HepG2 (cell line): ENCODE measurements around the gene SOX5. TPM values are rescaled to one million over a fixed set of nuclear protein-coding genes. Genes with fewer than 3 reads are reported as not detected.

ENCODE experiments used
- ATAC-seq: fragments of 200-7000 bp; cut with Tn5 transposase; 3 replicates; pipeline ENCODE4 v1.9.1; 2020; ENCODE audit warnings: mild to moderate bottlenecking, moderate library complexity
- BruUV-seq: library from RNA; stranded (reverse); fragments of 400-500 nt; replicated peaks from 2 replicates; lab custom pipeline; 2021; lab: Mats Ljungman, UMichigan
- CTCF ChIA-PET: fragments of 300-600 bp; formaldehyde crosslinking; extraction: SDS; loops from one replicate; lab custom pipeline; 2021; ENCODE audit warnings: low total read pairs, inconsistent platforms, low intra/inter-chr PET ratio; lab: Yijun Ruan, JAX
- POLR2A ChIA-PET: fragments of 350-600 bp; sonication (Branson Sonifier 250); formaldehyde crosslinking; loops from one replicate; lab custom pipeline; 2020; ENCODE audit warnings: antibody characterized with exemption, inconsistent platforms; lab: Yijun Ruan, JAX
- DNase-seq: peaks from one replicate; pipeline ENCODE4 v3.0.0-alpha.2; 2015; ENCODE audit warnings: low spot score
- FAIRE-seq: peaks from 3 replicates; lab custom pipeline; 2011; peaks lifted over from hg19 to GRCh38; lab: Jason Lieb, UNC
- H2AFZ ChIP-seq: one replicate; pipeline ENCODE4 v1.6.1; 2011; ENCODE audit warnings: low read length, inconsistent platforms
- H3K27ac ChIP-seq: fragments of 300-600 bp; 3 replicates; pipeline ENCODE4 v1.8.0; 2011; ENCODE audit warnings: mixed run types, mild to moderate bottlenecking, mixed read lengths, low read length, inconsistent platforms; ENCODE audit not compliant: insufficient read depth; ENCODE audit errors: extremely low read length
- H3K27me3 ChIP-seq, 2 experiments: fragments of 200-600 bp in 1 of 2; 2 replicates in 1 of 2; 3 replicates in 1 of 2; pipeline versions ENCODE4 v1.6.0 to v1.8.0; 2011; ENCODE audit warnings: low read length in 2 of 2, mild to moderate bottlenecking in 2 of 2, moderate library complexity in 2 of 2, inconsistent platforms in 1 of 2; ENCODE audit not compliant: insufficient read depth in 2 of 2, control insufficient read depth in 1 of 2
- H3K36me3 ChIP-seq, 2 experiments: fragments of 200-600 bp in 1 of 2; replicated peaks in 1 of 2; 2 replicates in 1 of 2; 3 replicates in 1 of 2; pipeline versions ENCODE4 v1.5.1 to v1.8.0; 2011; ENCODE audit warnings: low read length in 2 of 2, inconsistent platforms in 1 of 2; ENCODE audit not compliant: insufficient read depth in 2 of 2, control insufficient read depth in 1 of 2
- H3K4me1 ChIP-seq: 2 replicates; pipeline ENCODE4 v1.5.1; 2012; ENCODE audit warnings: low read length, inconsistent platforms; ENCODE audit not compliant: insufficient read depth
- H3K4me2 ChIP-seq: 2 replicates; pipeline ENCODE4 v1.6.0; 2011; ENCODE audit warnings: low read depth, low read length, inconsistent platforms
- H3K4me3 ChIP-seq, 3 experiments: fragments of 200-600 bp in 1 of 3; sonication (generic), shearing (Covaris generic) in 1 of 3; replicated peaks in 1 of 3; 2 replicates each; pipeline ENCODE4 v1.5.1; 2011 to 2016; ENCODE audit warnings: low read length in 3 of 3, inconsistent platforms in 2 of 3, low read depth in 2 of 3, mild to moderate bottlenecking in 2 of 3, control low read depth in 1 of 3, mixed read lengths in 1 of 3; ENCODE audit not compliant: insufficient read depth in 1 of 3
- H3K79me2 ChIP-seq: one replicate; pipeline ENCODE4 v1.6.1; 2011; ENCODE audit warnings: low read length, inconsistent platforms; ENCODE audit not compliant: insufficient read depth
- H3K9ac ChIP-seq: 2 replicates; pipeline ENCODE4 v1.6.0; 2011; ENCODE audit warnings: mild to moderate bottlenecking, low read depth, low read length, inconsistent platforms; ENCODE audit not compliant: insufficient read depth
- H3K9me3 ChIP-seq: 2 replicates; pipeline ENCODE4 v1.5.1; 2012; ENCODE audit warnings: mild to moderate bottlenecking, low read length
- H4K20me1 ChIP-seq: 2 replicates; pipeline ENCODE4 v1.6.0; 2011; ENCODE audit warnings: inconsistent platforms, mild to moderate bottlenecking, low read length, moderate library complexity; ENCODE audit not compliant: insufficient read depth
- CEBPG ChIP-seq: IDR thresholded peaks from 2 replicates; pipeline ENCODE4 v1.6.1; 2016
- HIVEP1 ChIP-seq: sonication (generic); formaldehyde crosslinking; IDR thresholded peaks from 2 replicates; pipeline ENCODE4 v1.4.0; 2020; ENCODE audit warnings: mild to moderate bottlenecking, missing genetic modification reagents
- HOXD1 ChIP-seq: sonication (generic); formaldehyde crosslinking; IDR thresholded peaks from 2 replicates; pipeline ENCODE4 v1.5.0; 2020; ENCODE audit warnings: missing genetic modification reagents
- KLF9 ChIP-seq: IDR thresholded peaks from 2 replicates; pipeline ENCODE4 v1.6.1; 2016; ENCODE audit warnings: low read depth
- SMAD9 ChIP-seq: sonication (generic); formaldehyde crosslinking; IDR thresholded peaks from 2 replicates; pipeline ENCODE4 v1.5.1; 2020; ENCODE audit warnings: mild to moderate bottlenecking, missing genetic modification reagents
- SP2 ChIP-seq: sonication (generic); formaldehyde crosslinking; IDR thresholded peaks from 2 replicates; pipeline ENCODE4 v1.5.1; 2020; ENCODE audit warnings: mild to moderate bottlenecking, missing genetic modification reagents
- ZNF12 ChIP-seq: sonication (generic); formaldehyde crosslinking; IDR thresholded peaks from 2 replicates; pipeline ENCODE4 v1.5.0; 2020; ENCODE audit warnings: missing genetic modification reagents
- ZNF225 ChIP-seq: sonication (generic); formaldehyde crosslinking; IDR thresholded peaks from 2 replicates; pipeline ENCODE4 v1.4.0; 2020; ENCODE audit warnings: mild to moderate bottlenecking, missing genetic modification reagents
- ZNF629 ChIP-seq: sonication (generic); formaldehyde crosslinking; conservative IDR thresholded peaks from 2 replicates; pipeline ENCODE4 v1.5.0; 2020; ENCODE audit warnings: missing genetic modification reagents
- ZNF816 ChIP-seq: sonication (generic); formaldehyde crosslinking; IDR thresholded peaks from 2 replicates; pipeline ENCODE4 v1.8.0; 2022; ENCODE audit warnings: missing genetic modification reagents, mild to moderate bottlenecking, borderline replicate concordance
- ZNF83 ChIP-seq: sonication (generic); formaldehyde crosslinking; IDR thresholded peaks from 2 replicates; pipeline ENCODE4 v1.4.0; 2020; ENCODE audit warnings: missing genetic modification reagents, mild to moderate bottlenecking, borderline replicate concordance
- WGBS: methylation state at CpG from one replicate; pipeline ENCODE4 v1.1.6; 2017; ENCODE audit warnings: low lambda C conversion rate; 5-methylcytosine and 5-hydroxymethylcytosine counted together
- in situ Hi-C: cut with HindIII; loops from 2 replicates; pipeline ENCODE4 v1.10.0; 2017; ENCODE audit warnings: low pct_unique_long_range_greater_than_20kb; ENCODE audit not compliant: extremely low pct_ligation_motif_present
- intact Hi-C: fragments of 100-400 bp; cut with micrococcal nuclease; formaldehyde crosslinking; loops from one replicate; pipeline ENCODE4 v1.10.0; 2022; ENCODE audit not compliant: unreplicated experiment
- polyA plus RNA-seq, 8 experiments: library from polyadenylated mRNA; depleted of rRNA in 3 of 8; stranded (reverse) in 7 of 8; unstranded in 1 of 8; fragments of >200 nt; fragmentation: Illumina TruSeq in 4 of 8; extraction: Trizol in 4 of 8; gene quantifications; 2 replicates each; pipeline versions ENCODE4 v1.2.1 to v1.2.3, GENCODE V29; 2011 to 2016; ENCODE audit warnings: low read depth in 4 of 8, missing spikeins in 1 of 8, mixed read lengths in 1 of 8; ENCODE audit not compliant: insufficient read depth in 1 of 8
- total RNA-seq, 5 experiments: library from RNA; depleted of rRNA; stranded (reverse); fragments of >200 nt; fragmentation: Illumina TruSeq; extraction: Trizol; gene quantifications; 2 replicates each; pipeline ENCODE4 v1.2.3, GENCODE V29; 2016; ENCODE audit warnings: low read depth in 1 of 5
- TF ChIP-seq, protein P1 (sequence below): sonication (generic); formaldehyde crosslinking; IDR thresholded peaks from 2 replicates; pipeline ENCODE4 v1.8.1; 2023; ENCODE audit warnings: mild to moderate bottlenecking, moderate library complexity, missing genetic modification reagents
- TF ChIP-seq, protein P2 (sequence below): sonication (generic); formaldehyde crosslinking; IDR thresholded peaks from 2 replicates; pipeline ENCODE4 v1.8.0; 2022; ENCODE audit warnings: mild to moderate bottlenecking, missing genetic modification reagents; ENCODE audit not compliant: insufficient replicate concordance
- TF ChIP-seq, protein P3 (sequence below): IDR thresholded peaks from 2 replicates; pipeline ENCODE4 v1.6.1; 2016; ENCODE audit warnings: low read depth, missing genetic modification reagents, missing compliant biosample characterization

SOX5 gene
- total and polyA plus RNA-seq, 2 of the 13 experiments (the other 11 are each of a cell fraction or from before 2014, with no cell fraction given), result 18.5 to 76.4 TPM

DNA sequence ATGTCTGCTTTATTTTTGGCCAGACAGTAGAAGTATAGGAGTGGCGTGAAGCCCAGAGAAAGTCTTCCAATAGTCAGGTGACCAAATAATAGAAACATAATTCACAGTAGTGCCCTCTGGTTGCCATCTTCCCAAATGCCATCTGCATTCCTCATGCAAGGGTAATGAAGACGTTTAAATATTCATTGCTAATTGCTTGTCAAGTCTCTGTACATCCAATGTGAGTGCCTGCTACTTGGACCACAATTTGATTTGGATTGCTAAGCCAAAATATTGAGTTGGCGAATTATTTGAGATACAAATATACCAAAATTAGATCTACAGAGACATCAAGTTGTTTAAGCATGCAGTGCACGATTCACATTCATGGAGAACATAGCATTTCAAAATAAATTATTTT, 402.7 kb downstream of the SOX5 start:
- Histone ChIP-seq H3K27ac (no peak overlapping the region), H3K4me1 (peaks cover 8% of the 10 kb centered on the region), H3K27me3 (no peaks in the 10 kb centered on the region), H3K4me3 (no peak overlapping the region), H3K36me3 (peaks cover 11 to 48% of the 10 kb centered on the region in 2 experiments), H4K20me1 (no peaks in the 10 kb centered on the region), H2AFZ (no peak overlapping the region), H3K9me3 (no peaks in the 10 kb centered on the region), H3K79me2 (no peaks in the 10 kb centered on the region), H3K9ac (no peak overlapping the region), H3K4me2 (no peak overlapping the region)
- ChIA-PET CTCF (no interaction called here), POLR2A (no interaction called here)
- ATAC-seq (no peak), FAIRE-seq (no peak), DNase-seq (no peak)
- in situ Hi-C loops (no loop called here), intact Hi-C loops (no loop called here)
- WGBS, result 95% methylated on average over 4 of the region's 4 CpGs
- no TSS peak for BruUV-seq
- no peak for TF ChIP-seq SP2
- TF ChIP-seq KLF9 (CRISPR knock-in tag), result no peak
- TF ChIP-seq, protein P1, sequence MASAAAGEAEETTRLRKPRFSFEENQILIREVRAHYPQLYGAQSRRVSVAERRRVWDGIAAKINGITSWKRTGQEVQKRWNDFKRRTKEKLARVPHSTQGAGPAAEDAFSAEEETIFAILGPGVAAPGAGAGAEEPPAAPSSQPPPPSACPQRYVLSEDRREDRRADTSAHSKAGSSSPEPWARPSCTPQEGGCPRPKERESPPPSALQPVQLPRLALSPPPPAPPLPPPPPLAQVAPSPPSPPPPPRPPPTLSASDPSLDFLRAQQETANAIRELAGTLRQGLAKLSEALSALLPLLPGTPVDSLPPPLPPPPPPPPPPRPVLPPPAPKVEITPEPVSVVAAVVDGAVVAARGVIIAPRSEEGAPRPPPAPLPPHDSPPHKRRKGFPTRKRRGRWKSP, result no peak
- no peak for TF ChIP-seq ZNF225 (CRISPR knock-in tag)
- no peak for TF ChIP-seq CEBPG
- no peak for TF ChIP-seq ZNF816 (CRISPR knock-in tag)
- TF ChIP-seq HOXD1, result no peak
- no peak for TF ChIP-seq SMAD9
- TF ChIP-seq HIVEP1 (CRISPR knock-in tag), result no peak
- TF ChIP-seq ZNF83 (CRISPR knock-in tag), result no peak
- no peak for TF ChIP-seq ZNF12 (CRISPR knock-in tag)
- no peak for TF ChIP-seq ZNF629 (CRISPR knock-in tag)
- TF ChIP-seq, protein P2, sequence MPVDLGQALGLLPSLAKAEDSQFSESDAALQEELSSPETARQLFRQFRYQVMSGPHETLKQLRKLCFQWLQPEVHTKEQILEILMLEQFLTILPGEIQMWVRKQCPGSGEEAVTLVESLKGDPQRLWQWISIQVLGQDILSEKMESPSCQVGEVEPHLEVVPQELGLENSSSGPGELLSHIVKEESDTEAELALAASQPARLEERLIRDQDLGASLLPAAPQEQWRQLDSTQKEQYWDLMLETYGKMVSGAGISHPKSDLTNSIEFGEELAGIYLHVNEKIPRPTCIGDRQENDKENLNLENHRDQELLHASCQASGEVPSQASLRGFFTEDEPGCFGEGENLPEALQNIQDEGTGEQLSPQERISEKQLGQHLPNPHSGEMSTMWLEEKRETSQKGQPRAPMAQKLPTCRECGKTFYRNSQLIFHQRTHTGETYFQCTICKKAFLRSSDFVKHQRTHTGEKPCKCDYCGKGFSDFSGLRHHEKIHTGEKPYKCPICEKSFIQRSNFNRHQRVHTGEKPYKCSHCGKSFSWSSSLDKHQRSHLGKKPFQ (CRISPR knock-in tag), result no peak
- TF ChIP-seq, protein P3, sequence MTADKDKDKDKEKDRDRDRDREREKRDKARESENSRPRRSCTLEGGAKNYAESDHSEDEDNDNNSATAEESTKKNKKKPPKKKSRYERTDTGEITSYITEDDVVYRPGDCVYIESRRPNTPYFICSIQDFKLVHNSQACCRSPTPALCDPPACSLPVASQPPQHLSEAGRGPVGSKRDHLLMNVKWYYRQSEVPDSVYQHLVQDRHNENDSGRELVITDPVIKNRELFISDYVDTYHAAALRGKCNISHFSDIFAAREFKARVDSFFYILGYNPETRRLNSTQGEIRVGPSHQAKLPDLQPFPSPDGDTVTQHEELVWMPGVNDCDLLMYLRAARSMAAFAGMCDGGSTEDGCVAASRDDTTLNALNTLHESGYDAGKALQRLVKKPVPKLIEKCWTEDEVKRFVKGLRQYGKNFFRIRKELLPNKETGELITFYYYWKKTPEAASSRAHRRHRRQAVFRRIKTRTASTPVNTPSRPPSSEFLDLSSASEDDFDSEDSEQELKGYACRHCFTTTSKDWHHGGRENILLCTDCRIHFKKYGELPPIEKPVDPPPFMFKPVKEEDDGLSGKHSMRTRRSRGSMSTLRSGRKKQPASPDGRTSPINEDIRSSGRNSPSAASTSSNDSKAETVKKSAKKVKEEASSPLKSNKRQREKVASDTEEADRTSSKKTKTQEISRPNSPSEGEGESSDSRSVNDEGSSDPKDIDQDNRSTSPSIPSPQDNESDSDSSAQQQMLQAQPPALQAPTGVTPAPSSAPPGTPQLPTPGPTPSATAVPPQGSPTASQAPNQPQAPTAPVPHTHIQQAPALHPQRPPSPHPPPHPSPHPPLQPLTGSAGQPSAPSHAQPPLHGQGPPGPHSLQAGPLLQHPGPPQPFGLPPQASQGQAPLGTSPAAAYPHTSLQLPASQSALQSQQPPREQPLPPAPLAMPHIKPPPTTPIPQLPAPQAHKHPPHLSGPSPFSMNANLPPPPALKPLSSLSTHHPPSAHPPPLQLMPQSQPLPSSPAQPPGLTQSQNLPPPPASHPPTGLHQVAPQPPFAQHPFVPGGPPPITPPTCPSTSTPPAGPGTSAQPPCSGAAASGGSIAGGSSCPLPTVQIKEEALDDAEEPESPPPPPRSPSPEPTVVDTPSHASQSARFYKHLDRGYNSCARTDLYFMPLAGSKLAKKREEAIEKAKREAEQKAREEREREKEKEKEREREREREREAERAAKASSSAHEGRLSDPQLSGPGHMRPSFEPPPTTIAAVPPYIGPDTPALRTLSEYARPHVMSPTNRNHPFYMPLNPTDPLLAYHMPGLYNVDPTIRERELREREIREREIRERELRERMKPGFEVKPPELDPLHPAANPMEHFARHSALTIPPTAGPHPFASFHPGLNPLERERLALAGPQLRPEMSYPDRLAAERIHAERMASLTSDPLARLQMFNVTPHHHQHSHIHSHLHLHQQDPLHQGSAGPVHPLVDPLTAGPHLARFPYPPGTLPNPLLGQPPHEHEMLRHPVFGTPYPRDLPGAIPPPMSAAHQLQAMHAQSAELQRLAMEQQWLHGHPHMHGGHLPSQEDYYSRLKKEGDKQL (CRISPR knock-in tag), result no peak
